H9 (cell line): ENCODE measurements around the gene TMEM39A. TPM values are rescaled to one million over a fixed set of nuclear protein-coding genes. Genes with fewer than 3 reads are reported as not detected.
A peak's percentile ranks its signal among the peaks of the same experiment; 100 is the strongest.

ENCODE experiments used
- DNase-seq: peaks from one replicate; pipeline ENCODE4 v3.0.0-alpha.2; 2017
- H2AFZ ChIP-seq: one replicate; pipeline ENCODE4 v1.6.1; 2013; ENCODE audit warnings: mild to moderate bottlenecking, low read length, control low read depth, moderate library complexity
- H2AK5ac ChIP-seq: 2 replicates; pipeline ENCODE4 v1.6.1; 2013; ENCODE audit warnings: low read length, control low read depth, mixed read lengths; ENCODE audit not compliant: insufficient read length
- H2BK120ac ChIP-seq: one replicate; pipeline ENCODE4 v1.6.1; 2013; ENCODE audit warnings: low read depth, mild to moderate bottlenecking, low read length, control low read depth, inconsistent platforms; ENCODE audit not compliant: poor library complexity, severe bottlenecking
- H2BK12ac ChIP-seq: 2 replicates; pipeline ENCODE4 v1.6.1; 2013; ENCODE audit warnings: low read length, control low read depth, mixed read lengths, low read depth; ENCODE audit not compliant: insufficient read length
- H2BK15ac ChIP-seq: 2 replicates; pipeline ENCODE4 v1.6.1; 2013; ENCODE audit warnings: low read depth, low read length, control low read depth
- H2BK20ac ChIP-seq: one replicate; pipeline ENCODE4 v1.6.1; 2013; ENCODE audit warnings: low read depth, mild to moderate bottlenecking, low read length, control low read depth, inconsistent platforms; ENCODE audit not compliant: poor library complexity, severe bottlenecking
- H2BK5ac ChIP-seq: 2 replicates; pipeline ENCODE4 v1.6.1; 2013; ENCODE audit warnings: low read length, control low read depth, mixed read lengths; ENCODE audit not compliant: insufficient read length
- H3K14ac ChIP-seq: 2 replicates; pipeline ENCODE4 v1.6.1; 2013; ENCODE audit warnings: low read length, control low read depth; ENCODE audit not compliant: insufficient read depth
- H3K18ac ChIP-seq: 2 replicates; pipeline ENCODE4 v1.6.1; 2013; ENCODE audit warnings: low read depth, mild to moderate bottlenecking, mixed read lengths, low read length, control low read depth; ENCODE audit not compliant: insufficient read length
- H3K23ac ChIP-seq: 2 replicates; pipeline ENCODE4 v1.6.1; 2013; ENCODE audit warnings: low read length, control low read depth, mixed read lengths, low read depth; ENCODE audit not compliant: insufficient read length
- H3K23me2 ChIP-seq: 2 replicates; pipeline ENCODE4 v1.6.1; 2013; ENCODE audit warnings: low read depth, mild to moderate bottlenecking, mixed read lengths, low read length, control low read depth; ENCODE audit not compliant: insufficient read length, poor library complexity, severe bottlenecking
- H3K27ac ChIP-seq: 2 replicates; pipeline ENCODE4 v1.5.1; 2013; ENCODE audit warnings: low read length, control low read depth, mixed read lengths, low read depth; ENCODE audit not compliant: insufficient read length
- H3K27me3 ChIP-seq: 2 replicates; pipeline ENCODE4 v1.6.1; 2013; ENCODE audit warnings: low read length, control low read depth, inconsistent platforms; ENCODE audit not compliant: insufficient read depth
- H3K4ac ChIP-seq: 2 replicates; pipeline ENCODE4 v1.6.1; 2013; ENCODE audit warnings: low read depth, mild to moderate bottlenecking, control low read depth, inconsistent platforms, low read length, moderate library complexity
- H3K4me1 ChIP-seq: 2 replicates; pipeline ENCODE4 v1.6.1; 2013; ENCODE audit warnings: low read length, control low read depth, inconsistent platforms; ENCODE audit not compliant: insufficient read depth
- H3K4me2 ChIP-seq: 2 replicates; pipeline ENCODE4 v1.6.1; 2013; ENCODE audit warnings: low read length, control low read depth, mixed read lengths; ENCODE audit not compliant: insufficient read length, insufficient read depth
- H3K56ac ChIP-seq: 2 replicates; pipeline ENCODE4 v1.6.1; 2013; ENCODE audit warnings: low read depth, mild to moderate bottlenecking, mixed read lengths, low read length, control low read depth; ENCODE audit not compliant: insufficient read length
- H3K79me1 ChIP-seq: 2 replicates; pipeline ENCODE4 v1.6.1; 2013; ENCODE audit warnings: low read depth, mild to moderate bottlenecking, moderate library complexity, low read length, control low read depth, inconsistent platforms; ENCODE audit not compliant: insufficient read depth, poor library complexity, severe bottlenecking
- H3K79me2 ChIP-seq: 2 replicates; pipeline ENCODE4 v1.6.1; 2013; ENCODE audit warnings: low read length, control low read depth, inconsistent platforms; ENCODE audit not compliant: insufficient read depth
- H3K9ac ChIP-seq: 2 replicates; pipeline ENCODE4 v1.6.1; 2013; ENCODE audit warnings: low read length, control low read depth, mixed read lengths; ENCODE audit not compliant: insufficient read length; ENCODE audit errors: extremely low read depth
- H3K9me3 ChIP-seq: one replicate; pipeline ENCODE4 v1.6.1; 2013; ENCODE audit warnings: low read depth, low read length, inconsistent platforms; ENCODE audit not compliant: control insufficient read depth
- H3T11ph ChIP-seq: one replicate; pipeline ENCODE4 v1.6.1; 2013; ENCODE audit warnings: mild to moderate bottlenecking, low read length, control low read depth, inconsistent platforms
- H4K20me1 ChIP-seq: one replicate; pipeline ENCODE4 v1.6.1; 2013; ENCODE audit not compliant: control insufficient read depth, insufficient read length, insufficient read depth
- H4K5ac ChIP-seq: 2 replicates; pipeline ENCODE4 v1.6.1; 2013; ENCODE audit warnings: low read depth, mild to moderate bottlenecking, mixed read lengths, low read length, control low read depth; ENCODE audit not compliant: insufficient read length
- H4K8ac ChIP-seq: replicated peaks from 2 replicates; pipeline ENCODE4 v1.6.1; 2013; ENCODE audit warnings: low read length, control low read depth, mixed read lengths, low read depth; ENCODE audit not compliant: insufficient read length
- H4K91ac ChIP-seq: 2 replicates; pipeline ENCODE4 v1.6.1; 2013; ENCODE audit warnings: low read depth, mild to moderate bottlenecking, moderate library complexity, mixed read lengths, low read length, control low read depth; ENCODE audit not compliant: insufficient read length
- H3K27ac Mint-ChIP-seq, 3 experiments: 2 replicates in 2 of 3; 3 replicates in 1 of 3; pipeline ENCODE4 v1.8.0; 2020 to 2021; ENCODE audit warnings: mixed read lengths in 3 of 3, mild to moderate bottlenecking in 1 of 3, moderate library complexity in 1 of 3
- H3K27me3 Mint-ChIP-seq: 2 replicates; pipeline ENCODE4 v1.8.0; 2021; ENCODE audit warnings: low read depth, mild to moderate bottlenecking, moderate library complexity, mixed read lengths
- H3K36me3 Mint-ChIP-seq, 3 experiments: 2 replicates in 2 of 3; 3 replicates in 1 of 3; pipeline ENCODE4 v1.8.0; 2020 to 2021; ENCODE audit warnings: low read depth in 3 of 3, mixed read lengths in 3 of 3; ENCODE audit not compliant: insufficient read depth in 1 of 3
- H3K4me1 Mint-ChIP-seq, 2 experiments: 2 replicates each; pipeline ENCODE4 v1.8.0; 2020; ENCODE audit warnings: mixed read lengths in 2 of 2
- H3K4me3 Mint-ChIP-seq, 2 experiments: 2 replicates in 1 of 2; 3 replicates in 1 of 2; pipeline ENCODE4 v1.8.0; 2020 to 2021; ENCODE audit warnings: mild to moderate bottlenecking in 2 of 2, mixed read lengths in 2 of 2, moderate library complexity in 1 of 2
- H3K9me3 Mint-ChIP-seq, 2 experiments: 2 replicates in 1 of 2; 3 replicates in 1 of 2; pipeline ENCODE4 v1.8.0; 2020; ENCODE audit warnings: mild to moderate bottlenecking in 2 of 2, mixed read lengths in 2 of 2, moderate library complexity in 1 of 2
- WGBS: extraction: QIAGEN DNeasy Blood & Tissue Kit; methylation state at CpG from one replicate; pipeline ENCODE4 v1.1.7; 2013; ENCODE audit warnings: missing lambda C conversion rate, low lambda C conversion rate, mixed read lengths; ENCODE audit not compliant: insufficient read length; ENCODE audit errors: extremely low coverage; 5-methylcytosine and 5-hydroxymethylcytosine counted together
- total RNA-seq: library from RNA; stranded (reverse); gene quantifications from 2 replicates; pipeline ENCODE4 v1.2.1, GENCODE V29; 2021
- TF ChIP-seq, protein P1 (sequence below): fragments of 200-600 bp; sonication (generic); conservative IDR thresholded peaks from 3 replicates; pipeline ENCODE4 v1.8.0; 2021; ENCODE audit warnings: antibody characterized with exemption, mild to moderate bottlenecking

The TMEM39A gene
- total RNA-seq, 1 experiment from 2014 or later, result 45.0 TPM

DNA sequence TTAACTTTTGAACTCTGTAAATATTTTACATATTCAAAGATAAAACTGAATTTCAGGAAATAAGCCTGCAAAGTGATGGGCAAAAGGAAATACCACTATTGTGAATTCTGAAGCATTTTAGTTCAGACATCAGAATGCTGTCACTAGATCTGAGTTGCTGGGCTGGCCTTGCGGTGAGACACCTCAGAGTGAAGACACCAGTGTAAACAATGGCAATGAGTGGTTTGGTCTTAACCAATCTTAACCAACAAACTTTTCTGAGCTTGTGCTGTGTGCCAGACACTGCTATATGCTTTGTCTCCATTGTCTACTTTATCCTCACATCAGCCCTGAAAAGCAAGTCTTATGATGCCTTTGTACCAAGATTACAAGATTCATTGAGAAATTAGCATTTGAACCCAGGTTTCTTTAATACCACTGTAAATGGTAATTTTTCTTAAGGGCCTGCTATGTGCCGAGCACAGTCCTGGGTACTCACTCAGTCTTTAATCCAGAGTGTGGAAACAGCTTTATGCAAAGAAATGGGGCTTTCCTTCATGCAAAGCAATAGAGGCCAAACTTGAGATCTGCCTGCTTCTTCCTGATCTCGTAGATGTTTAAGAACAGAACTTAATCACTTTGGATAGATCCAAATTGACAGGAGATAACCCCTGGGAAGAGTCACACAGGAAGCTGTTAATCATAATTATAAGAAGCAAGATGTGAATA lies 55.0 kb downstream of the TMEM39A start:
- H4K8ac ChIP-seq, result no peak overlapping the region
- H3K4me2 ChIP-seq, result no peak overlapping the region
- Mint-ChIP-seq H3K9me3 (no peaks in the 10 kb centered on the region), H3K36me3 (no peaks in the 10 kb centered on the region; a peak in 1 of 7 replicates), H3K27ac (0 out of 7 replicates have a peak overlapping the region, but pooled peaks of 1 of the 3 experiments have one; percentile 23), H3K4me1 (peaks cover 9 to 12% of the 10 kb centered on the region in 2 experiments), H3K4me3 (no peak overlapping the region), H3K27me3 (no peaks in the 10 kb centered on the region)
- no peak for DNase-seq
- H3K18ac ChIP-seq, result no peak overlapping the region
- TF ChIP-seq, protein P1, sequence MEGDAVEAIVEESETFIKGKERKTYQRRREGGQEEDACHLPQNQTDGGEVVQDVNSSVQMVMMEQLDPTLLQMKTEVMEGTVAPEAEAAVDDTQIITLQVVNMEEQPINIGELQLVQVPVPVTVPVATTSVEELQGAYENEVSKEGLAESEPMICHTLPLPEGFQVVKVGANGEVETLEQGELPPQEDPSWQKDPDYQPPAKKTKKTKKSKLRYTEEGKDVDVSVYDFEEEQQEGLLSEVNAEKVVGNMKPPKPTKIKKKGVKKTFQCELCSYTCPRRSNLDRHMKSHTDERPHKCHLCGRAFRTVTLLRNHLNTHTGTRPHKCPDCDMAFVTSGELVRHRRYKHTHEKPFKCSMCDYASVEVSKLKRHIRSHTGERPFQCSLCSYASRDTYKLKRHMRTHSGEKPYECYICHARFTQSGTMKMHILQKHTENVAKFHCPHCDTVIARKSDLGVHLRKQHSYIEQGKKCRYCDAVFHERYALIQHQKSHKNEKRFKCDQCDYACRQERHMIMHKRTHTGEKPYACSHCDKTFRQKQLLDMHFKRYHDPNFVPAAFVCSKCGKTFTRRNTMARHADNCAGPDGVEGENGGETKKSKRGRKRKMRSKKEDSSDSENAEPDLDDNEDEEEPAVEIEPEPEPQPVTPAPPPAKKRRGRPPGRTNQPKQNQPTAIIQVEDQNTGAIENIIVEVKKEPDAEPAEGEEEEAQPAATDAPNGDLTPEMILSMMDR, result no peak
- WGBS, result no CpG with 5 or more reads among the region's 3 CpGs
- no peaks in the 10 kb centered on the region for H3K79me2 ChIP-seq
- no peak overlapping the region for H2BK12ac ChIP-seq
- no peak overlapping the region for H3K4ac ChIP-seq
- H3K9ac ChIP-seq, result no peak overlapping the region
- no peaks in the 10 kb centered on the region for H3K79me1 ChIP-seq
- H3K27me3 ChIP-seq, result no peaks in the 10 kb centered on the region
- no peak overlapping the region for H2AFZ ChIP-seq
- H2BK15ac ChIP-seq, result no peak overlapping the region
- H2BK120ac ChIP-seq, result no peak overlapping the region
- no peak overlapping the region for H3K27ac ChIP-seq
- H3K56ac ChIP-seq, result no peak overlapping the region
- H3K14ac ChIP-seq, result no peak overlapping the region
- H2AK5ac ChIP-seq, result no peak overlapping the region
- H4K20me1 ChIP-seq, result no peaks in the 10 kb centered on the region
- H3T11ph ChIP-seq, result no peak overlapping the region
- H2BK5ac ChIP-seq, result no peak overlapping the region
- H3K4me1 ChIP-seq, result no peaks in the 10 kb centered on the region; the same call in 1 of the 2 replicates
- H3K23me2 ChIP-seq, result no peaks in the 10 kb centered on the region
- no peak overlapping the region for H3K23ac ChIP-seq
- H3K9me3 ChIP-seq, result no peaks in the 10 kb centered on the region
- H4K5ac ChIP-seq, result no peak overlapping the region
- no peak overlapping the region for H4K91ac ChIP-seq
- H2BK20ac ChIP-seq, result no peak overlapping the region
